Omental fat pad (tissue), 4 donors: ENCODE data around the gene PLK1. TPM values are rescaled to one million over a fixed set of nuclear protein-coding genes. Genes with fewer than 3 reads are reported as not detected.
"Not testable (repeated sequence)": the region's sequence is repeated elsewhere in the genome, so short reads cannot be mapped to it uniquely, and the experiment has no call there.

Source experiments
- ATAC-seq: fragments of 150-250 bp; one replicate; pipeline ENCODE4 v1.9.1; 2016; ENCODE audit warnings: mild to moderate bottlenecking, moderate library complexity; ENCODE audit not compliant: low FRiP score
- DNase-seq: peaks from one replicate; pipeline ENCODE4 v3.0.0-alpha.2; 2019; ENCODE audit warnings: low spot score
- total RNA-seq, 4 donors: library from RNA; depleted of rRNA; stranded (reverse); fragments of >200 nt; gene quantifications; one replicate each; pipeline ENCODE4 v1.1.0, GENCODE V29; 2016
- TF ChIP-seq, protein P1 (sequence below), 3 donors: fragments of 450-650 bp; IDR thresholded peaks; one replicate each; pipeline ENCODE4 v1.5.1; 2016 to 2017; ENCODE audit warnings: antibody characterized with exemption in 3 of 3, mild to moderate bottlenecking in 3 of 3, moderate library complexity in 2 of 3

Gene PLK1
- total RNA-seq, 4 donors from 2014 or later, result 0.65 to 7.7 (median 1.4) TPM

- ATAC-seq (no peak), DNase-seq (no peak)
- TF ChIP-seq, protein P1, sequence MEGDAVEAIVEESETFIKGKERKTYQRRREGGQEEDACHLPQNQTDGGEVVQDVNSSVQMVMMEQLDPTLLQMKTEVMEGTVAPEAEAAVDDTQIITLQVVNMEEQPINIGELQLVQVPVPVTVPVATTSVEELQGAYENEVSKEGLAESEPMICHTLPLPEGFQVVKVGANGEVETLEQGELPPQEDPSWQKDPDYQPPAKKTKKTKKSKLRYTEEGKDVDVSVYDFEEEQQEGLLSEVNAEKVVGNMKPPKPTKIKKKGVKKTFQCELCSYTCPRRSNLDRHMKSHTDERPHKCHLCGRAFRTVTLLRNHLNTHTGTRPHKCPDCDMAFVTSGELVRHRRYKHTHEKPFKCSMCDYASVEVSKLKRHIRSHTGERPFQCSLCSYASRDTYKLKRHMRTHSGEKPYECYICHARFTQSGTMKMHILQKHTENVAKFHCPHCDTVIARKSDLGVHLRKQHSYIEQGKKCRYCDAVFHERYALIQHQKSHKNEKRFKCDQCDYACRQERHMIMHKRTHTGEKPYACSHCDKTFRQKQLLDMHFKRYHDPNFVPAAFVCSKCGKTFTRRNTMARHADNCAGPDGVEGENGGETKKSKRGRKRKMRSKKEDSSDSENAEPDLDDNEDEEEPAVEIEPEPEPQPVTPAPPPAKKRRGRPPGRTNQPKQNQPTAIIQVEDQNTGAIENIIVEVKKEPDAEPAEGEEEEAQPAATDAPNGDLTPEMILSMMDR (IDR thresholded peaks at IDR 0.05), result no peak
Measured at GRCh38 chr16:23724096-23724784, 45.6 kb downstream of the PLK1 start.

DNA sequence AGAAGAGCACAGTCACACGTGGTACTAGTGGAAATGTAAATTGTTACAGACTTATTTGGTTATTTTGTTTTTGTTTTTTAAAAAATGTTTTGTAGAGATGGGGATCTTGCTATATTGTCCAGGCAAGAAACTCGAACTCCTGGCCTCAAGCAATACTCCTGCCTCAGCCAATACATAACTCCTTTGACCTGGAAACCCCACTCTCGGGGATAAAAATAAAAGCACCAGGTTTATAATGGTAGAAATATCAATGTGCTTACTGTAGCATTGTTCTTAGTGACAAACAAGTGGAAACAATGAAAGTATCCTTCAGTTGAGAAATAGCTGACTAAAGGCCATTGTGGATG lies 46.1 kb downstream of the PLK1 start:
- TF ChIP-seq, protein P1 (IDR thresholded peaks at IDR 0.05), result no peak
- DNase-seq (no peak), ATAC-seq (no peak)

- ATAC-seq, result no peak
- TF ChIP-seq, protein P1 (IDR thresholded peaks at IDR 0.05), result no peak
- no peak for DNase-seq
Measured at GRCh38 chr16:23726710-23727109, 48.0 kb downstream of the PLK1 start.

GRCh38 chr16:23728112-23728477 lies 49.4 kb downstream of the PLK1 start:
- DNase-seq (no peak), ATAC-seq (no peak)
- TF ChIP-seq, protein P1 (IDR thresholded peaks at IDR 0.05), result no peak

DNA sequence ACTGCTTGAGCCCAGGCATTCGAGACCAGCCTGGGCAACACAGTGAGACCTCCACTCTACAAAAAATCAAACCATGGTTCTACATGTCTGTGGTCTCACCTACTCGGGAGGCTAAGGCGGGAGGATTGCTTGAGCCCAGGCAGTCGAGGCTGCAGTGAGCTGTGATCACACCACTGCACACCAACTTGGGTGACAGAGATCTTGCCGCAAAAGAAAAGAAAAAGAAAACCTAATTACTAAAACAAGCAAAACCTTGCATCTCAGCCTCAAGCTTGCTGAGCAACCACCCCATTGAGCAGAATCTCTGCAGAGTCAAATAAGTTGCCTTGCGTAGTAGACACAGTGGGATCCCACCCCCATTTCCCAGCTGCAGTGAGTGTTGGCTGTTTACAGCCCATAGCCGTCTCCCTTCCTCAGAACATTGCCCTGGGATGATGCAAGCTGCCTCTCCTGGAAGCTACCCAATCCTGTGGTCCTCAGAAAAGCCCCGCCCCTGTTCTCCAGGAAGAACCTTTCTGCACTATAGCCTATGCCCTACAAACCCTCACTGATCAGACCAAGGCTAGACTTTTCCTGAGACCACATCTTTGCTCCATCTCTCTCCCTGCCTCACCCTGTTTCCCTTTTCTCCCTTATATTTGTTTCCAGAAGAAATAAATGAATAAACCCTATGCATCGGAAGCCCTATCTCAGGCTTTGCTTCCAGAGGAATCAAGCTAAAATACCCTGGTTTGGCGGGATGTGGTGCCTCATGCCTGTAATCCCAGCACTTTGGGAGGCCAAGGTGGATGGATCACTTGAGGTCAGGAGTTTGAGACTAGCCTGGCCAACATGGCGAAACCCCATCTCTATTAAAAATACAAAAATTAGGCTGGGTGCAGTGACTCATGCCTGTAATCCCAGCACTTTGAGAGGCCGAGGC lies 51.1 kb downstream of the PLK1 start:
- DNase-seq (peak; percentile 23), ATAC-seq (peak; percentile 44)
- TF ChIP-seq, protein P1 (IDR thresholded peaks at IDR 0.05), result no peak

- ATAC-seq (no peak), DNase-seq (no peak)
Measured at GRCh38 chr16:23734176-23734893, 55.6 kb downstream of the PLK1 start.

GRCh38 chr16:23737423-23738028 lies 58.8 kb downstream of the PLK1 start:
- not testable (repeated sequence) for ATAC-seq, DNase-seq

More at GRCh38 chr16:23734176-23734893, 55.6 kb downstream of the PLK1 start:
- TF ChIP-seq, protein P1 (IDR thresholded peaks at IDR 0.05), result no peak
